H54 (cell line): Measurements from ENCODE around the gene PREX1.

Experiments
- DNase-seq: peaks from one replicate; pipeline ENCODE4 v3.0.0; 2011; ENCODE audit warnings: low spot score, mixed read lengths; ENCODE audit not compliant: insufficient read length
- FAIRE-seq: peaks from 3 replicates; lab custom pipeline; 2011; peaks lifted over from hg19 to GRCh38; lab: Jason Lieb, UNC
- POLR2A ChIP-seq: IDR thresholded peaks from 2 replicates; pipeline ENCODE4 v1.6.1; 2011; ENCODE audit warnings: low read depth, mild to moderate bottlenecking, low read length

The PREX1 gene

DNA sequence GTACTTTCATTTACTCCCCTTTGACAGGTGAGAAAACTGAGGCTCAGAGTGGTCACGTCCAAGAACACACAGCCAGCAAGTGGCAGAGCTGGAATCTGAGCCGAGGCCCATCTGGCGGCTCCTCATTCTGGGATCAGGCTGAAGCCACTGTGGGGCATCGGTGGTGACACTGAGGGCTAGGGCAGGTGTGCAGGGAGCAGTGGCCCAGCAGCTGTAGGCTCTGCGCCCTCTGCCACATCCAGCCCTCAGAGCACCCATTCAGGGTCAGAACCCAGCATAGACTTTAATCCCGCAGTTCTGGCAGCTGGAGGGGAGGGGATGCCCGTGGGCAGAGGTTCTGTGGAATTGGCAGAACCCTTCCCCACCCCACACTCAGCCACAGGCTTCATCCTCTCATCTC, 210.3 kb downstream of the PREX1 start:
- DNase-seq (no peak), FAIRE-seq (no peak)
- TF ChIP-seq POLR2A: no peak

DNA sequence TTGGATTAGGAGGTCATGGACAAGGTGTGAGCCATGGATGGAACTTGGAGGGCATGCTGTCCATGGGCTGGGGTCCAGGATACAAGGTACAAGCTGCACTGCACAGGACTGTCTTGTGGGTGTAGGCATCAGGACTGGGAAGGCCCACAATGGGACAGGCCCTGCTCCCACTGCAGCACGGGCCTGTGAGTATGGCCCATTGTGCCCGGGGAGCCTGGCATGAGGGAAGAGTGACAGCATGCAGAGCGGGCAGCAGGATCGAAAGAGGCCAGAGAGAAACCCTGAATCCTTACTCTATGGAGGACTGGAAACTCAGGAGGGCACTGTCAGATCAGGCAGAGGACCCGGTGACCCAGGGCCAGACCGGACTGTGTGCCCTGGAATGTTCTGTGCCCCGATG, 211.3 kb downstream of the PREX1 start:
- no peak for TF ChIP-seq POLR2A
- DNase-seq: no peak
- no peak for FAIRE-seq

DNA sequence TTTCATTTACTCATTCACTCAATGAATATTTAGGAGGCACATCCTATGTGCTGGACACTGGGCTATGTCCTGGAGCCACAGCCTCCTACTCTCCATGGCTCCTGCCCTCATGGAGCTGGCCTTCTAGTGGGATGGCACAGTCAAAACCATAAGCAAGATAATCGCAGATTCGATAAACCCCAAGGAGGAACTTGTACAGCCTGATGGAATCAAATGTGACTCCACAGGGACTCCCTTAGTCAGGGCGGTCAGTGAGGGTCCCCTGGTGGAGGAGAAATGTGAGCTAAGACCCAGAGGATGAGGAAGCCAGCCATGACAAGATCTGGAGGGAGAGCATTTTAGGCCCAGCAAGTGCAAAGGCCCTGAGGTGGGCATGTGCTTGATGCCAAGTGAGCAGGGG, 211.9 kb downstream of the PREX1 start:
- no peak for TF ChIP-seq POLR2A
- no peak for FAIRE-seq
- DNase-seq: no peak

DNA sequence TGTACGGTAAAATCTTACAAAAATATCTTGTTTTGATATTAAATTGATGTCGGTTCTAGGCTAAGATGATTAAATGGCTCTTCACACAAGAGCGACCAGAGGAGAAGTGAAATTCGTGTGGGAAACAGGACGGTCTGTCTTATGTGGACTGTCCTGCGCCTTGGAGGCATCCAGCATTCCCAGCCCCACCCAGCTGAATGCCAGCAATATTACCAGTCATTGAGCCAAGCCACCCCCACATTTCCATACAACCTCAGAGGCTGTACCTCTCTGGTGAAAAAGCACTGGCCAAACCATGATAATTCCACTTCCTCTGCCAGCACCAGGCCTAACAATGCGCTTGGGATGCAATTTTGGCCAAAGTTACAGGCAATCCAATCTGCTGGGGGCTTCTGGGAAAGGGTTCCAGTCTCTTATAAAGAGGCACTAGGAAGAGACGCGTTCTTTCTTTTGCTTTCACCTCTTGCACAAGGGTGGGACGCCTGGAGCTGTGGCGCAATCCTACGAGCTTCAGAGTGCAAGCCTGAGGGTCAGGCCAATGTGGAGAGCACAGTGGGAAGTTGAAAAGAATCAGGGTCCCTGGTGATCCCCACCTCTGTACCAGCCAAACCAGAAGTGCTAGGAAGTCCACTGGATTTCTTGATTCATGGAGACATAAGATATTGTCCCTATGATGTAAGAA, 213.1 kb downstream of the PREX1 start:
- no peak for TF ChIP-seq POLR2A
- FAIRE-seq (no peak), DNase-seq (no peak)

DNA sequence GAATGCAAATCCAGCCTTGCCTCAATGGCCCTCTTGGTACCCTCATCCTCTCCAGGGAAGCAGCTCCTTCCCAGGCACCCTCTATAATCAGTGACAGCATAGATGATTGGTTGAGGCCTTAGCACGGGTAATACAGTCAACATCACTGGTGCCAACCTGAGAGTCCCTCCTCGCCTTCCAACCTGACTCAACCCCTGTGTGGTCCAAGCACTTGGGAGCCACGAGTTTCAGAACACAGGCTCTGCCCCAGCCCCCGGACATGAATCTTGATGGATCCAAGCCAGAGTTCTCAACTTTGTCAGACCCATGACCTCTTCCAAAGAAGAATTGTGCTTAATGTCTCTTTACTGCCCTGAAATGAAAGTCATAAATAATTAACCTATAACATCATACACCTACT, 213.9 kb downstream of the PREX1 start:
- DNase-seq (no peak), FAIRE-seq (no peak)
- TF ChIP-seq POLR2A: no peak

DNA sequence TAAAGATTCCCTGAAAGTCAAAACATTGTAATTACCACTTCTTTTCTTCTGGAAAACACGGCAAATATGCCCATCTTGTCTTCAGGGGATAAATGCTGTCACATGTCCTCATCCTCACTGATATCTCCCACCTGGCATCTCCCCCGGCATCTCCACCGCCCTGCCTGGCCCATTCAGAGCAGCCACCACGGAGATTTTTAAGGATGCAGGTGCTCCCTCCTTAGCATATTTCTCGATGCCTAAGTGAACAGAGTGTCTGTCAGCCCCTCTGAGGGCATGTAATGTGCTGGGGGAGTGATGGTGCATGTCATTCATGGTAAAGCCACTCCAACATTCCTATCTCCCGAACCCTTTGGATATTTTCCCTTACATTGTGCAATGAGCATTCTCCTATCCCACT, 215.5 kb downstream of the PREX1 start:
- no peak for FAIRE-seq

DNA sequence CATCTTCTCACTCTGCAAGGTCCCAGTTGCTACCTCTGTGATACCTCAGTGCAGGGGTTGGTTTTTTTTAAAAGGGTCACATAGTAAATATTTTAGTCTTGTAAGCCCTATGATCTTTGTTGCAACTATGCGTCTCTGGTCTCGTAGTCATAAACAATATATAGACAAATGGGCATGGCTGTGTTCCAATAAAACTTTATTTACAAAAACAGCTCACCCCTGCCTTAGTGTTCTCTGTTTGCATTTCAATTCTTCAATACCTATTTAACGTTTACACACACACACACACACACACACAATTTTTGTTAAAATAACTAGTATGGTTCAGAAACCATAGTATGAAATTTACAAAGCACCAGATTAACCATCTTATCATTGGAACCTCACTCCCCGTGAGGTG, 216.8 kb downstream of the PREX1 start:
- DNase-seq (no peak), FAIRE-seq (no peak)
- no peak for TF ChIP-seq POLR2A

More for the DNA sequence above, 215.5 kb downstream of the PREX1 start:
- no peak for TF ChIP-seq POLR2A
- DNase-seq: no peak

DNA sequence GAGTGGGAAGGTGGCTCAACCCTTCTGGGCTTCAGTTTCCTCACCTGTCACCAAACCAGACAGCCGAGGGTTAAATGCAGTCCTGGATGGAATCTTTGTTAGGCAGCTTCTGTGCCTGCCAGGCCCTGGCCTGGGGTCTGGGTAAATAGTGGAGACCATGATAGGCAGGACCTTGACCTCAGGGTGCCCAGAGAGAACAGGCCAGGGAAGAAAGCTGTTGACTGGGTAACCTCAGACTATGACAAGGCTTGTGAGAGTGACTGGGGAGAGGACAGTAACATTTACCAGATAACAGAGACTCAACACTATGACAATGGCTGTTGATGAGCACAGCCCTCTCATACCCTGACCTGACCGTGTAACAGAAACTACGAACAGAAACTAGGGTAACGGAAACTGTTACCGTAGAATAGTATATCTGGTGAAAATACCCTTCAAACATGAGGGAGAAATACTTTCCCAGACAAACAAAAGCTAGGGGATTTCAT, 218.3 kb downstream of the PREX1 start:
- FAIRE-seq (no peak), DNase-seq (no peak)

DNA sequence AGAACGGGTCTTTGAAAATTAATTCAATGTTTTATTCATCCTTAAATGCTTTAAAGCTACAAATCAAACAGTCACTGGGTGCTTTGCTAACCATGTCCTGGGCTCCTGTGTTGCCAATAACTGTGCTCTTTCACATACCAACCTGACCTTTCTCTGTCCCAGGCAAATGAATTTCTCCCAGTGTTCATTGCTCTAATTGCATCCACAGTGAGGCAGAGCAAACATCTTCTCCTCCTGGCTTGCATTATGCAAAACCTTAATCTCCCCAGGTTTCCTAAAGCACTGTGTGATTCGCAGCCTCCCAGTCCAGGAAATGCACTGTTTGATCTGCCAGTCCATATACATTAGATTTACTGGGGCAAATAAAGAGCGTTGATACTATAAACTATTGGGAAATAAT, 219.0 kb downstream of the PREX1 start:
- no peak for TF ChIP-seq POLR2A
- no peak for FAIRE-seq
- no peak for DNase-seq

More for the DNA sequence above, 218.3 kb downstream of the PREX1 start:
- no peak for TF ChIP-seq POLR2A

DNA sequence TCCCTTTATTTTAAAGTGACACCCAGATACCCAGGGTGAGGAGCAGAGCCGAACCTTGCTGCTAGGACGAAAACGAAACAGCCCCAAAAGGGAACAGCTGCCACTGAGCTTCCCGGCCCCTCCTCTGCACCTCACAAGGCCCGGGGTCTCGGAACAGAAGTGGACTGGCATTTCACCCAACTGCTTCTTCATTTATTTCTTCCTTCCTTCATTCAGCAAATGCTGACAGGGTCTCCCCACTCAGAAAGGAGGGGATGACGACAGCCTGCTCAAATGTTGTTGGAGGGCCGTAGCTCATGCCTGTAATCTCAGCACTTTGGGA, 220.3 kb downstream of the PREX1 start:
- FAIRE-seq (no peak), DNase-seq (no peak)
- TF ChIP-seq POLR2A: no peak

DNA sequence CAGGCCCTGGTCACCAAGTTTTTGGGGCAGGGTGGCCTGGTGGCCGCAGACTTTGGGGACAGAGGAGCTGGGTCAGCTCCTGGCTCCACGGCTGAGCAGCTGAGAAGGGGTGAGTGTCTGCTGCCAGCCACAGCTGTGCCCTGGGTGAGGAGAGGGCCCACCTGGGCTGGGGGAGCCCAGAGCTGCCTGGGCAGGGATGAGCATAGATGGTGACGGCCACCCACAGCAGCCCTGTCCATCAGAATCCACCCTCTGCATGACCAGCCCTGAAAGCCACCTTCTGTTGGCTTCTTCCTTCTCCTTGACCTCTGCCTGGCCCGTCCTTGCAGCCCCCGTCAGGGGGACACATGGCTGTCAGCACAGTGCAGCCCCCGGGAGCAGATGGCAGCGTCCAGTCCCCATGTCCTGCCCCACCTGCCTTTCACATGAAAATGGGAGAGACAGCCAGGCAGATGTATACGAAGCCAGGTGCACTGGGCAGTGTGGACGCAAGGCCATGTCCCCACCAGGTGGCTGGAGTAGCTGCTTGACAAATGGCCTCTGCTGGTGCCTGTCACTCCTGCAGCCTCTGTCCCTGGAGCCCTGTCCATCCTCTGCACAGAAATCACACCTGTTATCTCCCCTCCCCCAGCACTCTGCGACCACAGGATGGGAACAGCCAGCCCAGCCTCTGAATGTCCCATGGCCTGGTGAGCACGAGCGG, 220.8 kb downstream of the PREX1 start:
- FAIRE-seq (no peak), DNase-seq (no peak)
- TF ChIP-seq POLR2A: no peak

DNA sequence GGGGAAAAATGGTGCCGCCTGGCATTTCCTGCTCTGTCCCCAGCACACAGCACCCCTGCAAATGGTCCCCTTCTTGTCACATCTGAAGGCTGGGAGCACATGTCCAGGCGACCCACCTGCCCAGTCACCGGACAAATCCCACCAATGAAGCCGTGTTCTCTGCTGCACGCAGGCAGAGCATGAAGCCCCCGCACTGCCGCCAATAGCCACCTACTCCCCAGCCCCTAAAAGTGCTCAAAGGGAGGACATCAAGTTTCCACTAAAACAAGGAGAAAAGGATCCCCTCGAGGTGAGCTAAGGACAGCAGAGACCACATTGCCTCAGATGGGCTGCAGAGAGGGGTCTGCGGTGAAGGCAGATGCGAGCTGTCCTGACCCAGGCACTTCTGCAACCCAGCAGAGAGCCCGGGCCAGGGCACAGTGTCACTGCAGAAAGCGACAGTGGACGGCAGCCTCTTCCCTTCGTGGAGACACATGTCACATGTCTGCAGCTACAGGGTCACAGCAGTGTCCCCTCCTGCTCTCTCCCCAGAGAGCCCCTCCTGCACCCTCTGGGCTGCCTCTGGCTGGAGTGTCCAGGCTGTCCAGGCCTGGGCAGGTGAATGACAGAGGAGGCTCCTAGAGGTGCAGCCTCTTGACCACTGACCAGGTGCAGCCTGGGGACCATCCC, 221.5 kb downstream of the PREX1 start:
- FAIRE-seq (no peak), DNase-seq (no peak)
- TF ChIP-seq POLR2A: no peak

DNA sequence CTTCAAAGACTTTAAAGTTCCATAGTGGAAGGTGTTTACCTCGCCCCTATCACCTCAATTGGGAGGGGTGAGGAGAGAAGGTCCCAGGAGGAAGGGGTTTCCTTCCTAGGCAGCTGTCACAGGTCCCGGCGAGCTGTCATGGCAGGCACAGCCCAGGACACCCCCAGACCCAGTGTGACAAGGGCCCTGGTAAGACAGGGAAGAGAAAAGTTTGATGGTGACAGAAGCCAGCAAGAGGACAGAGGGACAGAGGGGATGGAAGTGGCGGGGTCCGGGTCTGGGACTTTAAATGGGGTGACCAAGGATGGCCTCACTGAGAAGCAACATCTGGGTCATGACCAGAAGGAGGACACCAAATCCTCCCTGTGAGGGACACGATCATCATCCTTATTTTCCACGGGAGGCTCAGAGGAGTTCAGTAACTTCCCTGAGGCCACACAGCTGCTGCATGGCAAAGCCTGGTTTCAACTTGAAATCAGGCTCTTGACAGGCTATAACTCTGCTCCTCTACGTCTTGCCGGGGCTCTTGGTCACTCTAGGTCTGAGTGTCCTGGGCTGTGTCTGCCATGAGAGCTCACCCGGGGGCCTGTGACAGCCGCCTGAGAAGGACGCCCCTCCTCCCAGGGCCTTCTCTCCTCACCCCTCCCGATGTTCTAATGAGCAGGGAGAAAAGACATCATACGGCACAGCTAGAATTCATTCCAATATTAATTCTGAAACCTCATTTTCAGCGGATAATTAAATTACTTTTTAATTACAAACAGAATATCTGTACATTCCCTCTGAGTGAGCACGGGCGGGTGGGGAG, 222.2 kb downstream of the PREX1 start:
- DNase-seq (no peak), FAIRE-seq (no peak)
- no peak for TF ChIP-seq POLR2A

DNA sequence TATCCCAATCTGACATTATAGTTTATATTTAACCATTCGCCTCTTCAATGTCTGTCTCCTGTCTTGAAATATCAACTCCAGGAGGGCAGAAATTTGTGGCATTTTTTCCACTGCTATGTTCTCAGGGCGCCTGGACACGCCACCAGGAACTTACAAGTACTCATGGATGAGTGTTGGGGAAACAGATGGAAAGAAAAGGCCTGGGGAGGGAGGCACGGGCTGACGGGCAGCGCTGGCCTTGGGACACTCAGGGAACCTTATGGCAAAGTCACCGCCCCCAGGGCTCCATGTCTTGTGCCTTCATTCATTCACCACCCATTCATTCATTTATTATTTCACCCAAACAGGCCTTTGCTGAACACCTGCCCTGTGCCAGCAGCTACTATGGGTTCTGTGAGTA, 222.9 kb downstream of the PREX1 start:
- no peak for TF ChIP-seq POLR2A
- DNase-seq: no peak
- FAIRE-seq: no peak
